ENCODE data around the gene ODR4. TPM values are rescaled to one million over a fixed set of nuclear protein-coding genes. Genes with fewer than 3 reads are reported as not detected.

ODR4 gene
- total RNA-seq, 2 donors from 2014 or later: 30.1 to 31.6 TPM

DNA sequence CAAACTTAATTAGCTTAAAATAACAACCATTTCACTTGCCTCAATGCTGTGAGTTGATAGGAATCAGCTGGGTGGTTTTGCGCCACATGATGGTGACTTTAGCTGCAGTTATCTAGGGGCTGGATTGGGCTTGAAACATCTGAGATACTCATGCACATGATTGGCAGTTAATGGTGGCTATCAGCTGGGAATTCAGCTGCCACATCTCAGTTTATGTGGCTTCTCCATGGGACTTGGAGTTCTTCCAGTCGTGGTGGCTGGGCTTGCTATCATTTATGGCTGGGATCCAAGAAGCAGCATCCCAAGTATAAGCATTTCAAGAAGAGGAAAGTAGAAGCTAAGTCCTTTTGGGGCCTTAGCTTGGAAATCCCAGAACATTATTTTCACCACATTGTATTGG lies 48.9 kb downstream of the ODR4 start:
- WGBS: 40% methylated on average over 2 of the region's 2 CpGs
- no peaks in the 10 kb centered on the region for H3K27me3 ChIP-seq (replicated peaks; ENCODE audit: insufficient read depth)
- no peaks in the 10 kb centered on the region for H3K9me3 ChIP-seq
- no peaks in the 10 kb centered on the region for H3K4me1 ChIP-seq (replicated peaks)
- DNase-seq (ENCODE audit: low spot score): no peak
- TF ChIP-seq POLR2A (IDR thresholded peaks at IDR 0.05) (no peak), POLR2AphosphoS5 (IDR thresholded peaks at IDR 0.05) (no peak)
- TF ChIP-seq, protein P1, sequence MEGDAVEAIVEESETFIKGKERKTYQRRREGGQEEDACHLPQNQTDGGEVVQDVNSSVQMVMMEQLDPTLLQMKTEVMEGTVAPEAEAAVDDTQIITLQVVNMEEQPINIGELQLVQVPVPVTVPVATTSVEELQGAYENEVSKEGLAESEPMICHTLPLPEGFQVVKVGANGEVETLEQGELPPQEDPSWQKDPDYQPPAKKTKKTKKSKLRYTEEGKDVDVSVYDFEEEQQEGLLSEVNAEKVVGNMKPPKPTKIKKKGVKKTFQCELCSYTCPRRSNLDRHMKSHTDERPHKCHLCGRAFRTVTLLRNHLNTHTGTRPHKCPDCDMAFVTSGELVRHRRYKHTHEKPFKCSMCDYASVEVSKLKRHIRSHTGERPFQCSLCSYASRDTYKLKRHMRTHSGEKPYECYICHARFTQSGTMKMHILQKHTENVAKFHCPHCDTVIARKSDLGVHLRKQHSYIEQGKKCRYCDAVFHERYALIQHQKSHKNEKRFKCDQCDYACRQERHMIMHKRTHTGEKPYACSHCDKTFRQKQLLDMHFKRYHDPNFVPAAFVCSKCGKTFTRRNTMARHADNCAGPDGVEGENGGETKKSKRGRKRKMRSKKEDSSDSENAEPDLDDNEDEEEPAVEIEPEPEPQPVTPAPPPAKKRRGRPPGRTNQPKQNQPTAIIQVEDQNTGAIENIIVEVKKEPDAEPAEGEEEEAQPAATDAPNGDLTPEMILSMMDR (IDR thresholded peaks at IDR 0.05): no peak
- intact Hi-C loops (cut with DNase I): no loop called here
- H3K36me3 ChIP-seq: no peaks in the 10 kb centered on the region
- H3K27ac ChIP-seq: no peak overlapping the region
- no peak overlapping the region for H3K4me3 ChIP-seq

DNA sequence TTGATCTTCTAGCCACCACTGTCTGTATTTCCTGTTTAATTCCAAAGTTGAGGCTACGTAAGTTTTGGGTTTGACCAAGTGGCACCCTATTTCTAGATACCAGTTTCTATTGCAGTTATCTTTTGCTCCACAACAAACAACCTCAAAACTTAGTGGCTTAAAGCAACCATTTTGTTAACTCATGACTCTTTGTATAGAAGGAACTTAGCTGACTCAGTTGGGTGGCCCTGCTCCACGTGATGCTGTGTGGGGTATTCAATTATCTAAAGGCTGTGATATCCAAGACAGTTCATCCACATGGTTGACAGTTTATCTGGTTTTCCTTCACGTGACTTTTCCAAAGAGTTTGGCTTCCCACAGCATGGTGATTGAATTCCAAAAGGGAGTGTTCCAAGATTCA lies 50.5 kb downstream of the ODR4 start:
- Histone ChIP-seq H3K9me3 (no peaks in the 10 kb centered on the region), H3K4me3 (no peak overlapping the region), H3K27me3 (replicated peaks; ENCODE audit: insufficient read depth) (no peaks in the 10 kb centered on the region), H3K27ac (no peak overlapping the region), H3K4me1 (replicated peaks) (no peaks in the 10 kb centered on the region), H3K36me3 (no peaks in the 10 kb centered on the region)
- 85% methylated on average over 3 of the region's 3 CpGs for WGBS
- TF ChIP-seq, protein P1 (IDR thresholded peaks at IDR 0.05): no peak
- TF ChIP-seq POLR2A (IDR thresholded peaks at IDR 0.05): no peak
- TF ChIP-seq POLR2AphosphoS5 (IDR thresholded peaks at IDR 0.05): no peak
- intact Hi-C loops (cut with DNase I): no loop called here
- DNase-seq (ENCODE audit: low spot score): no peak

DNA sequence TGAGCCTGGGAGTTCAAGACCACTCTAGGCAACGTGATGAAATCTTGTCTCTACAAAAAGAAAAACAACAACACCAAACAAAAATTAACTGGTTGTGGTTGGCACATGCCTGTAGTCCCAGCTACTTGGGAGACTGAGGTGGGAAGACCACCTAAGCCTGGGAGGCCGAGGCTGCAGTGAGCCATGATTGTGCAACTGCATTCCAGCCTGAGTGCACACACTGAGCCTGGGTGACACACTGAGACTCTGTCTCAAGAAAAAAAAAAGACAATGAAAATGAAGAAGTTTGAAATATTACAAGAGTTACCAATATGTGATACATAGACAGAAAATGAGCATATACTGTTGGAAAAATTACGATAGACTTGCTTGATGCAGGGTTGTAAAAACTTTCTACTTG lies 53.4 kb downstream of the ODR4 start:
- Histone ChIP-seq H3K4me3 (no peak overlapping the region), H3K36me3 (no peaks in the 10 kb centered on the region), H3K9me3 (no peaks in the 10 kb centered on the region), H3K27me3 (replicated peaks; ENCODE audit: insufficient read depth) (no peaks in the 10 kb centered on the region), H3K4me1 (replicated peaks) (no peaks in the 10 kb centered on the region), H3K27ac (no peak overlapping the region)
- DNase-seq (ENCODE audit: low spot score): no peak
- intact Hi-C loops (cut with DNase I): no loop called here
- TF ChIP-seq POLR2AphosphoS5 (IDR thresholded peaks at IDR 0.05): no peak
- no peak for TF ChIP-seq POLR2A (IDR thresholded peaks at IDR 0.05)
- TF ChIP-seq, protein P1 (IDR thresholded peaks at IDR 0.05): no peak
- 92% methylated on average over 3 of the region's 3 CpGs for WGBS

DNA sequence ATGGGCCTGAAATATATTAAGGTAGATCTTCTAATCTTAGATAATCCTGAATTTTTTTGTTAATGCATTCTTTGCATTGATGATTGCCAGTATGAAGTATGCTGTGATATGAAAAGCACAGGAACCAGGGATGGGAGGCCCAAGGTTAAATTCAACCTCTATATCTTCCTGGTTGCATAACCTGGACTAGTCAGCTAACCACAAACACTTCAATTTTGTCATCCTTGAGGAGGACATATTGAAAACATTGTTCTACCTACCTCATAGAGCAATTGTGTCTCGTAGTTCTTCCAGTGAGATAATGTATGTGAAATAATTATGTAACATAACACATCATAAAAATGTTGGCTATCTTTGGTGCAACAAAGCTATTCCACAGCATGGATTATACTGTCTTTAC lies 59.7 kb downstream of the ODR4 start:
- intact Hi-C loops (cut with DNase I): no loop called here
- Histone ChIP-seq H3K36me3 (no peaks in the 10 kb centered on the region), H3K27ac (no peak overlapping the region), H3K27me3 (replicated peaks; ENCODE audit: insufficient read depth) (no peaks in the 10 kb centered on the region), H3K9me3 (no peaks in the 10 kb centered on the region), H3K4me1 (replicated peaks) (no peaks in the 10 kb centered on the region), H3K4me3 (no peak overlapping the region)
- WGBS: 85% methylated on average over 1 of the region's 1 CpG
- no peak for DNase-seq (ENCODE audit: low spot score)
- no peak for TF ChIP-seq POLR2AphosphoS5 (IDR thresholded peaks at IDR 0.05)
- no peak for TF ChIP-seq POLR2A (IDR thresholded peaks at IDR 0.05)
- TF ChIP-seq, protein P1 (IDR thresholded peaks at IDR 0.05): no peak

DNA sequence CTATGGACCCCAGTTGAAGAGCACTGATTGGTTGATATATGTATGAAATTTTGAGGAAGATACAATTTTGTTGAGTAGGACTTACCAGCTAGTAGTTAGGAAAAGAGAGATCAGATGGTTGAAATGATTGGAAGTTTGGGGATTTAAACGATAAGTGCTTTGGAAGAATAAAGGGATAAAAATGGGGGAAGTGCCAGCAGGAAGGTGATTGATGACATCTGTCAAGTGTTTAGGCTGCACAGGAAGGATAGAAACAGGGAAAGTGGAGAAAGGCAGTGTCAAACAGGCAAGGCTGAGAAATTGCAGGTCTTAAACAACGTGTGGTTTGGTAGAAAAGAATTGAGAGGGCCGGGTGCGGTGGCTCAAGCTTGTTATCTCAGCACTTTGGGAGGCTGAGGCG lies 62.9 kb downstream of the ODR4 start:
- intact Hi-C loops (cut with DNase I): no loop called here
- Histone ChIP-seq H3K4me1 (replicated peaks) (no peaks in the 10 kb centered on the region), H3K9me3 (no peaks in the 10 kb centered on the region), H3K27me3 (replicated peaks; ENCODE audit: insufficient read depth) (no peaks in the 10 kb centered on the region), H3K27ac (no peak overlapping the region), H3K36me3 (no peaks in the 10 kb centered on the region), H3K4me3 (no peak overlapping the region)
- TF ChIP-seq POLR2AphosphoS5 (IDR thresholded peaks at IDR 0.05) (no peak), POLR2A (IDR thresholded peaks at IDR 0.05) (no peak)
- TF ChIP-seq, protein P1 (IDR thresholded peaks at IDR 0.05): no peak
- no peak for DNase-seq (ENCODE audit: low spot score)
- WGBS: 83% methylated on average over 5 of the region's 5 CpGs
